Measurements from ENCODE around the gene TUBGCP2.

DNA sequence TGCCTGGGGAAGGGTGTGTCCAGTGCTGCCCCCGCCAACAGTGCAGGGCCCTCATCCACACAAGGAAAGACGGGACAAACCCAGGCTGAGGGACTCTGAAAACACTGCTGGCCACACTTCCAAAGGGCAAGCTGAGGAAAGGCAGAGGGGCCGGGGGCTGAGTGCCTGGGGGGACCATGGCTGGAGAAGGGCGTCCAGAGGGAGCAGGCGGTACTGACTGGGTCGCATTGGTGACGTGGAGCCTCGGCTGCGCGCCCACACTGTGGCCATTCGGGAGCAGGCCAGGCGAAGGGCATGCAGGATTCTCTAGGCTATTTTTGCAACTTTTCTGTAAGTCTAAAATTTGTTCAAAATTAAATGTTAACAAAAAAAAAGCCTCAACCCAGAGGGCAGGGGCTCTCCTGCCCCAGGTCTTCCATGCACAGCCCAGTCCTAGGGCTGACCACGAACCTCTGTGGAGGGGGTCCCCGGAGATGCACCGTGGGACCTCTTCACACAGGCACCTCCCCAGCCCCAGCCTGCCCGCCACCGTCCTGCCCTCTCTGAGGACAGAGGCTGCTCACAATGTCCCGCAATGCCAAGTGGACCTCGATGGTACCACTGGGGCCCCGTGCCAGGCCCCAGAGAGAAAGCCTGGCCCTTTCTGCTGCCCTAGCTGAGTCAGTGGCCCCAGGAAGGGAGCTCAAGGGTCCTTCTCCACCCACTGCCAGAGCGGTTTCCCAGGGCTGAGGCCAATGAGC lies 42.4 kb downstream of the TUBGCP2 start:
- TF ChIP-seq EZH2 (IDR thresholded peaks at IDR 0.05) (no peak), EZH2phosphoT487 (IDR thresholded peaks at IDR 0.05) (no peak)
- TF ChIP-seq, protein P1, sequence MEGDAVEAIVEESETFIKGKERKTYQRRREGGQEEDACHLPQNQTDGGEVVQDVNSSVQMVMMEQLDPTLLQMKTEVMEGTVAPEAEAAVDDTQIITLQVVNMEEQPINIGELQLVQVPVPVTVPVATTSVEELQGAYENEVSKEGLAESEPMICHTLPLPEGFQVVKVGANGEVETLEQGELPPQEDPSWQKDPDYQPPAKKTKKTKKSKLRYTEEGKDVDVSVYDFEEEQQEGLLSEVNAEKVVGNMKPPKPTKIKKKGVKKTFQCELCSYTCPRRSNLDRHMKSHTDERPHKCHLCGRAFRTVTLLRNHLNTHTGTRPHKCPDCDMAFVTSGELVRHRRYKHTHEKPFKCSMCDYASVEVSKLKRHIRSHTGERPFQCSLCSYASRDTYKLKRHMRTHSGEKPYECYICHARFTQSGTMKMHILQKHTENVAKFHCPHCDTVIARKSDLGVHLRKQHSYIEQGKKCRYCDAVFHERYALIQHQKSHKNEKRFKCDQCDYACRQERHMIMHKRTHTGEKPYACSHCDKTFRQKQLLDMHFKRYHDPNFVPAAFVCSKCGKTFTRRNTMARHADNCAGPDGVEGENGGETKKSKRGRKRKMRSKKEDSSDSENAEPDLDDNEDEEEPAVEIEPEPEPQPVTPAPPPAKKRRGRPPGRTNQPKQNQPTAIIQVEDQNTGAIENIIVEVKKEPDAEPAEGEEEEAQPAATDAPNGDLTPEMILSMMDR (IDR thresholded peaks at IDR 0.05) = no peak

Data from neural progenitor cell (in vitro differentiated cells).